BE2C (cell line): Measurements from ENCODE around the gene CYGB.
A peak's percentile ranks its signal among the peaks of the same experiment; 100 is the strongest.

Experiments used
- DNase-seq: peaks from one replicate; pipeline ENCODE4 v3.0.0-alpha.2; 2020
- H3K27me3 ChIP-seq: fragments of 250-450 bp; sonication (Bioruptor Pico); 2 replicates; pipeline ENCODE4 v1.5.1; 2020; ENCODE audit warnings: mild to moderate bottlenecking
- H3K36me3 ChIP-seq: fragments of 250-450 bp; sonication (Bioruptor Pico); 2 replicates; pipeline ENCODE4 v1.5.1; 2020; ENCODE audit warnings: mild to moderate bottlenecking
- H3K4me1 ChIP-seq: fragments of 250-450 bp; sonication (Bioruptor Pico); 2 replicates; pipeline ENCODE4 v1.5.1; 2020
- H3K4me3 ChIP-seq: 2 replicates; pipeline ENCODE4 v1.5.1; 2011; ENCODE audit warnings: low read depth, low read length
- H3K9me3 ChIP-seq: fragments of 250-450 bp; sonication (Bioruptor Pico); 2 replicates; pipeline ENCODE4 v1.5.1; 2020
- TF ChIP-seq, protein P1 (sequence below): IDR thresholded peaks from 2 replicates; pipeline ENCODE4 v1.5.1; 2012; ENCODE audit warnings: mild to moderate bottlenecking, low read depth, low read length

Gene CYGB

DNA sequence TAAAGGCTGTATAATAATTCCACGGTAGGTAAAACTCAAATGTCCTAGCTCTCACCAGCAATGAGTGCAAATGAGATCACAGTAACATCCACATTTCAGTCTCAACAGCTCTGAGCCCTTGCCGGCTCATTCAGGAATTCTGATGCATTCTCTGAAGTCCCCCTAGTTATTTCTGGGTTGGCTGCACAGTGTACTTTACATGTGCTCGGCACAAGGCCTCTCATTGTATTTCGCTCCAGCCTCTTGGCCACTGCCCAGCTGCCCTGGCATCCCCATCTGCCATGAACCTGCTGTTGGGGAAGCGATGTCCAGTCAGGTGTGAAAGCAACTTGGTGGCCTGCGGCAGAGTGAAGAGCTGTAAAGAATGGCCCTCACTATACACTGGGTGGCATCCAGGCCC is 16.6 kb upstream of the CYGB start:
- no peaks in the 10 kb centered on the region for H3K9me3 ChIP-seq
- H3K4me1 ChIP-seq: peaks cover 8% of the 10 kb centered on the region
- H3K36me3 ChIP-seq: peaks cover 52% of the 10 kb centered on the region
- no peak for DNase-seq
- no peak overlapping the region for H3K4me3 ChIP-seq
- TF ChIP-seq, protein P1, sequence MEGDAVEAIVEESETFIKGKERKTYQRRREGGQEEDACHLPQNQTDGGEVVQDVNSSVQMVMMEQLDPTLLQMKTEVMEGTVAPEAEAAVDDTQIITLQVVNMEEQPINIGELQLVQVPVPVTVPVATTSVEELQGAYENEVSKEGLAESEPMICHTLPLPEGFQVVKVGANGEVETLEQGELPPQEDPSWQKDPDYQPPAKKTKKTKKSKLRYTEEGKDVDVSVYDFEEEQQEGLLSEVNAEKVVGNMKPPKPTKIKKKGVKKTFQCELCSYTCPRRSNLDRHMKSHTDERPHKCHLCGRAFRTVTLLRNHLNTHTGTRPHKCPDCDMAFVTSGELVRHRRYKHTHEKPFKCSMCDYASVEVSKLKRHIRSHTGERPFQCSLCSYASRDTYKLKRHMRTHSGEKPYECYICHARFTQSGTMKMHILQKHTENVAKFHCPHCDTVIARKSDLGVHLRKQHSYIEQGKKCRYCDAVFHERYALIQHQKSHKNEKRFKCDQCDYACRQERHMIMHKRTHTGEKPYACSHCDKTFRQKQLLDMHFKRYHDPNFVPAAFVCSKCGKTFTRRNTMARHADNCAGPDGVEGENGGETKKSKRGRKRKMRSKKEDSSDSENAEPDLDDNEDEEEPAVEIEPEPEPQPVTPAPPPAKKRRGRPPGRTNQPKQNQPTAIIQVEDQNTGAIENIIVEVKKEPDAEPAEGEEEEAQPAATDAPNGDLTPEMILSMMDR: no peak
- H3K27me3 ChIP-seq: no peaks in the 10 kb centered on the region

DNA sequence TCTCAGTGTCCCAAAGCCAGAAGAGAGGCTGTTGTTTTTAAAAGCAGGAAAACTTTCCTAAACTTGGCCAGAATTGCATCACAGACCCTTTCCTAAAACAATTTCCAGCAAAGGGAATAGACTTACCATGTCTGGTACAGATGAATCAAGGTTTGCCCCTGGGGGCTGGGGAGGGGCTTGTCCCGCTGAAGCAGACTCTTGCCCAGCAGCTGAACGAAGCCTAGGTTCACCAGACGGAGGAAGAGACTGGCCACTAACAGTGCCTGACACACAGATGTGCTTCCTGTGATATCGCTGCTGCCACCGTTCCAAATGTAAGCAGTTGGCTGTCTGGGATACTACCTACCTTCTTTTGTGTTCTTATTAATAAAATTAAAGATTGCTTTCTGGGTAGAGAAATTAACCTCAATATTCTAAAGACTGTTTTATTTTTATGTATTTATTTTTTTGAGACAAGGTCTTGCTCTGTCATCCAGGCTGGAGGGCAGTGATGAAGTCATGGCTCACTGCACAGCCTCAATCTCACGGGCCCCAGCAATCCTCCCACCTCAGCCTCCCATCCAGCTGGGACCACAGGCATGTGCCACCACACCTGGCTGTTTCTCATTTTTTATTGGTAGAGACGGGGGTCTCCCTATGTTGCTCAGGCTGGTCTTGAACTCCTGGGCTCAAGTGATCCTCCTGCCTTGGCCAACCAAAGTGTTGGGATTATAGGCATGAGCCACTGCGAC is 15.8 kb upstream of the CYGB start:
- Histone ChIP-seq H3K4me1 (peaks cover 8% of the 10 kb centered on the region), H3K4me3 (no peak overlapping the region), H3K36me3 (peaks cover 52% of the 10 kb centered on the region), H3K9me3 (no peaks in the 10 kb centered on the region), H3K27me3 (no peaks in the 10 kb centered on the region)
- peak; percentile 69 for DNase-seq
- TF ChIP-seq, protein P1: no peak

DNA sequence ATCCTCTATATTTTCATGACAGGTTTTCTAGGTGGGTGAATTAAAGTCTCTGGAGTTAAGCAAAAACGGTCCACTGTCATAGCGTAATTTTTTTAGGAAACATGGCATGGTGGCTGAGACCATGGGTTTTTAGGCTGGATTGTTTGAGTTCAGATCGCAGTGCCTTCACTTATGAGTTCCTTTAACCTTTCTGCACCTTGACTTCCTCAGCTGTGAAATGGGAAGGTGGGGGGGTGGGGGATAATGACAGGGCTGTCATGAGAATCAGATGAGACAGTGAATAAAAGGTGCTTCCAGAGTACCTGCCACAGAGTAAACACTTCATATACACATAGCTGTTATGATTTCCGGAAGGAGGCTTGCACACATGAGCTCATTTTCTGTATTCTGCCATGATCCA is 14.2 kb upstream of the CYGB start:
- Histone ChIP-seq H3K9me3 (no peaks in the 10 kb centered on the region), H3K4me3 (no peak overlapping the region), H3K4me1 (peaks cover 16% of the 10 kb centered on the region), H3K36me3 (peaks cover 57% of the 10 kb centered on the region), H3K27me3 (no peaks in the 10 kb centered on the region)
- no peak for DNase-seq
- TF ChIP-seq, protein P1: no peak

DNA sequence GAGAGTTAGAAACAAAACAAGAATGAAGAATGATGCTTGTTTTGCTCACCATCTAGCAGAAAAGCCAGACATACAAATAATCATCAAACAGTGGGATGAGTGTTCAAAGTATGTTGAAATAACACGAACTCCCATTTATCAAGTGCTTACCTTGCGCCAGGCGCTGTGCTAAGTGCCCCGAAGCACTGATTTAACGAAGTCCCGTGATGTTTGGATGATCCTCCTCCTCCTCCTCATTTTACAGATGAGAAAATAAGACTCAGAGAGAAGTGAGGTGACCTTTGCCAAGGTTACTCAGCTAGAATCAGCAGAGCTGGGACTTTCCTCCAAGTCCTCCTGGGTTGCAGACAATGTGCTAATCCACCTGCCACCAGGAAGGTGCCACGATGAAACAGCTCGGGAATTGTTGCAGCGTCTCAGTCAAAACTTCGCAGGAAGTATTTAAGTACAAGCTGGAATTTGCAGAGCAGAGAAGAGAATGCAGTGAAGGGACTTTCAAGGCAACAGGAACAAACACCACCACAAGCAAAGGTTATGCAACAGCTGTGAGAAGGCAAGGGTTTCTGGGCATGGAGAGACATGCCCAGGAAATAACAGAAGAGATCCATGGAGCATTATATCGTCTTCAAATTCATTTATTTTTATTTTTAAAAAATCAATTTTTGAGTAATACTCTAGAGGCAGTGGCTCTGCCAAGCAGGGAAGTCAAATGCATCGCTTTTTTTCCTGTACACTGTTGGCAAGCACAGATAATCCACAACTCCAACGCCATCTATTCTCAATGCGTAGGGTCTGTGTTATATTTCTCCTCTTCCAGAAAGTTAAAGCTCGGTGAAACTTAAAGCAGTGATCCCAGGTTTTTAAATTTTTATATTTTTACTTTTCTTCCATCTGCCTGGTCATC is 13.5 kb upstream of the CYGB start:
- Histone ChIP-seq H3K9me3 (no peaks in the 10 kb centered on the region), H3K27me3 (no peaks in the 10 kb centered on the region), H3K4me1 (peaks cover 16% of the 10 kb centered on the region), H3K4me3 (no peak overlapping the region), H3K36me3 (peaks cover 57% of the 10 kb centered on the region)
- TF ChIP-seq, protein P1: no peak
- no peak for DNase-seq

DNA sequence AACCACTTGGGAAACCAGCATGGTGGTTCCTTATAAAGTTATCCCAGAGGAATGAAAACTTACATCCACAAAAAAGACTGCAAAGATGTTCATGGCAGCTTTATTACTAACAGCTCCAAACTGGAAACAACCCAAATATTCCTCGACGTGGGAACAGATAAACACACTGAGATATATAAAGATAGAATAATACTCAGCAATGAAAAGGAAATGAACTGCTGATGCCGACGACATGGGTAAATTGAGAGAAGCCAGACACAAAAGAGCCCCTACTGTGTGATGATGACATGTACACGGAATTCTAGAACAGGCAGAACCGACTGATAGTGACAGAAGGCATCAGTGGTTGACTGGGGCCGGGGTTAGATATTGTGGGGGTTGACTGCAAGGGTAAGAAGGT is 12.0 kb upstream of the CYGB start:
- Histone ChIP-seq H3K27me3 (no peaks in the 10 kb centered on the region), H3K4me3 (no peak overlapping the region), H3K4me1 (peaks cover 16% of the 10 kb centered on the region), H3K9me3 (no peaks in the 10 kb centered on the region), H3K36me3 (peaks cover 56% of the 10 kb centered on the region)
- no peak for DNase-seq
- TF ChIP-seq, protein P1: no peak

DNA sequence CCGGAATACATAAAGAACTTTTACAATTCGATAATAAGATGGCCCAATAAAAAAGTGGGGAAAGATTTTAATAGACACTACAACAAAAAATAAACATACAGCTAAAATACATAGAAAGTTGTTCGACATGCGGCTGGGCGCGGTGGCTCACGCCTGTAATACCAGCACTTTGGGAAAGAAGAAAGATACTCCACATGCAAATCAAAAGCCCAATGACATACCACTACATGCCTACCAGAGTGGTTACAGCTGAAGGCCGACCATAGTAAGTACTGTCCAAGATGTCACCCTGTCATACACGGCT is 11.7 kb upstream of the CYGB start:
- TF ChIP-seq, protein P1: no peak
- Histone ChIP-seq H3K27me3 (no peaks in the 10 kb centered on the region), H3K4me1 (peaks cover 15% of the 10 kb centered on the region), H3K36me3 (peaks cover 52% of the 10 kb centered on the region), H3K4me3 (no peak overlapping the region), H3K9me3 (no peaks in the 10 kb centered on the region)
- no peak for DNase-seq
